ENCODE data around the gene CCDC110. TPM values are rescaled to one million over a fixed set of nuclear protein-coding genes. Genes with fewer than 3 reads are reported as not detected.

CCDC110 gene
- total and polyA plus RNA-seq, 2 of the 13 experiments (the other 11 are each of a cell fraction or from before 2014, with no cell fraction given) = not detected

GRCh38 chr4:185513489-185514181 is 42.1 kb upstream of the CCDC110 start (continued):
- no peak for TF ChIP-seq ZNF607 (CRISPR knock-in tag; IDR thresholded peaks at IDR 0.05; ENCODE audit: borderline replicate concordance)
- TF ChIP-seq RXRB (CRISPR knock-in tag; IDR thresholded peaks at IDR 0.05; ENCODE audit: borderline replicate concordance) = 0 out of 2 replicates have a peak, but pooled peaks have one; percentile 13
- TF ChIP-seq NFIC (IDR thresholded peaks at IDR 0.05; ENCODE audit: low read length) = 0 out of 2 replicates have a peak, but pooled peaks have one; percentile 37
- peak; percentile 71; the same call in 1 of the 2 replicates for TF ChIP-seq HMG20A (CRISPR knock-in tag; IDR thresholded peaks at IDR 0.05; ENCODE audit: borderline replicate concordance)
- TF ChIP-seq SRY (CRISPR knock-in tag; IDR thresholded peaks at IDR 0.05) = no peak
- TF ChIP-seq ZFP36 (IDR thresholded peaks at IDR 0.05; ENCODE audit: borderline replicate concordance, low read depth, low read length, partially characterized antibody) = no peak
- TF ChIP-seq, protein P1, sequence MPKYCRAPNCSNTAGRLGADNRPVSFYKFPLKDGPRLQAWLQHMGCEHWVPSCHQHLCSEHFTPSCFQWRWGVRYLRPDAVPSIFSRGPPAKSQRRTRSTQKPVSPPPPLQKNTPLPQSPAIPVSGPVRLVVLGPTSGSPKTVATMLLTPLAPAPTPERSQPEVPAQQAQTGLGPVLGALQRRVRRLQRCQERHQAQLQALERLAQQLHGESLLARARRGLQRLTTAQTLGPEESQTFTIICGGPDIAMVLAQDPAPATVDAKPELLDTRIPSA (CRISPR knock-in tag; IDR thresholded peaks at IDR 0.05; ENCODE audit: borderline replicate concordance) = no peak
- TF ChIP-seq, protein P2, sequence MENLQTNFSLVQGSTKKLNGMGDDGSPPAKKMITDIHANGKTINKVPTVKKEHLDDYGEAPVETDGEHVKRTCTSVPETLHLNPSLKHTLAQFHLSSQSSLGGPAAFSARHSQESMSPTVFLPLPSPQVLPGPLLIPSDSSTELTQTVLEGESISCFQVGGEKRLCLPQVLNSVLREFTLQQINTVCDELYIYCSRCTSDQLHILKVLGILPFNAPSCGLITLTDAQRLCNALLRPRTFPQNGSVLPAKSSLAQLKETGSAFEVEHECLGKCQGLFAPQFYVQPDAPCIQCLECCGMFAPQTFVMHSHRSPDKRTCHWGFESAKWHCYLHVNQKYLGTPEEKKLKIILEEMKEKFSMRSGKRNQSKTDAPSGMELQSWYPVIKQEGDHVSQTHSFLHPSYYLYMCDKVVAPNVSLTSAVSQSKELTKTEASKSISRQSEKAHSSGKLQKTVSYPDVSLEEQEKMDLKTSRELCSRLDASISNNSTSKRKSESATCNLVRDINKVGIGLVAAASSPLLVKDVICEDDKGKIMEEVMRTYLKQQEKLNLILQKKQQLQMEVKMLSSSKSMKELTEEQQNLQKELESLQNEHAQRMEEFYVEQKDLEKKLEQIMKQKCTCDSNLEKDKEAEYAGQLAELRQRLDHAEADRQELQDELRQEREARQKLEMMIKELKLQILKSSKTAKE (CRISPR knock-in tag; IDR thresholded peaks at IDR 0.05; ENCODE audit: borderline replicate concordance) = no peak
- no peak for TF ChIP-seq JUND (CRISPR knock-in tag; IDR thresholded peaks at IDR 0.05)
- TF ChIP-seq ZNF792 (CRISPR knock-in tag; IDR thresholded peaks at IDR 0.05) = no peak
- no peak for TF ChIP-seq ARNT2 (CRISPR knock-in tag; IDR thresholded peaks at IDR 0.05; ENCODE audit: low read depth)
- 0 out of 2 replicates have a peak, but pooled peaks have one; percentile 21 for TF ChIP-seq KMT2A (CRISPR knock-in tag; IDR thresholded peaks at IDR 0.05)
- TF ChIP-seq, protein P3, sequence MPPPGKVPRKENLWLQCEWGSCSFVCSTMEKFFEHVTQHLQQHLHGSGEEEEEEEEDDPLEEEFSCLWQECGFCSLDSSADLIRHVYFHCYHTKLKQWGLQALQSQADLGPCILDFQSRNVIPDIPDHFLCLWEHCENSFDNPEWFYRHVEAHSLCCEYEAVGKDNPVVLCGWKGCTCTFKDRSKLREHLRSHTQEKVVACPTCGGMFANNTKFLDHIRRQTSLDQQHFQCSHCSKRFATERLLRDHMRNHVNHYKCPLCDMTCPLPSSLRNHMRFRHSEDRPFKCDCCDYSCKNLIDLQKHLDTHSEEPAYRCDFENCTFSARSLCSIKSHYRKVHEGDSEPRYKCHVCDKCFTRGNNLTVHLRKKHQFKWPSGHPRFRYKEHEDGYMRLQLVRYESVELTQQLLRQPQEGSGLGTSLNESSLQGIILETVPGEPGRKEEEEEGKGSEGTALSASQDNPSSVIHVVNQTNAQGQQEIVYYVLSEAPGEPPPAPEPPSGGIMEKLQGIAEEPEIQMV (CRISPR knock-in tag; IDR thresholded peaks at IDR 0.05; ENCODE audit: low read depth) = no peak
- TF ChIP-seq FOXP4 (CRISPR knock-in tag; IDR thresholded peaks at IDR 0.05) = peak; percentile 56
- TF ChIP-seq ZNF142 (CRISPR knock-in tag; IDR thresholded peaks at IDR 0.05) = no peak
